ENCODE measurements around the gene ZKSCAN1.
"Not testable (repeated sequence)": the region's sequence is repeated elsewhere in the genome, so short reads cannot be mapped to it uniquely, and the experiment has no call there.

The ZKSCAN1 gene

GRCh38 chr7:100007887-100008286 lies 7.5 kb upstream of the ZKSCAN1 start:
- Histone ChIP-seq H3K9me3 (ENCODE audit: severe bottlenecking) (no peaks in the 10 kb centered on the region), H3K27me3 (ENCODE audit: insufficient read depth, poor library complexity, severe bottlenecking) (no peaks in the 10 kb centered on the region), H3K27ac (ENCODE audit: poor library complexity, severe bottlenecking) (no peak overlapping the region), H3K4me3 (ENCODE audit: severe bottlenecking) (no peak overlapping the region), H3K4me1 (ENCODE audit: insufficient read depth, poor library complexity, severe bottlenecking) (peaks cover 4% of the 10 kb centered on the region), H3K36me3 (ENCODE audit: low read depth) (no peaks in the 10 kb centered on the region)
- ATAC-seq (ENCODE audit: low read depth) = no peak
- no peak for TF ChIP-seq CTCF (IDR thresholded peaks at IDR 0.05; ENCODE audit: poor library complexity, severe bottlenecking)
- DNase-seq (ENCODE audit: low spot score) = no peak

- peaks cover 10% of the 10 kb centered on the region for H3K4me1 ChIP-seq (ENCODE audit: insufficient read depth, poor library complexity, severe bottlenecking)
- no peak for TF ChIP-seq CTCF (IDR thresholded peaks at IDR 0.05; ENCODE audit: poor library complexity, severe bottlenecking)
- no peak overlapping the region for H3K4me3 ChIP-seq (ENCODE audit: severe bottlenecking)
- DNase-seq (ENCODE audit: low spot score) (no peak), ATAC-seq (ENCODE audit: low read depth) (no peak)
- H3K36me3 ChIP-seq (ENCODE audit: low read depth) = no peaks in the 10 kb centered on the region
- H3K27ac ChIP-seq (ENCODE audit: poor library complexity, severe bottlenecking) = no peak overlapping the region
- H3K9me3 ChIP-seq (ENCODE audit: severe bottlenecking) = no peaks in the 10 kb centered on the region
- no peaks in the 10 kb centered on the region for H3K27me3 ChIP-seq (ENCODE audit: insufficient read depth, poor library complexity, severe bottlenecking)
Observed at GRCh38 chr7:100008525-100008924, 6.9 kb upstream of the ZKSCAN1 start.

GRCh38 chr7:100009952-100010351 lies 5.4 kb upstream of the ZKSCAN1 start:
- peaks cover 14% of the 10 kb centered on the region for H3K4me1 ChIP-seq (ENCODE audit: insufficient read depth, poor library complexity, severe bottlenecking)
- H3K9me3 ChIP-seq (ENCODE audit: severe bottlenecking); H3K27ac ChIP-seq (ENCODE audit: poor library complexity, severe bottlenecking); ATAC-seq (ENCODE audit: low read depth); DNase-seq (ENCODE audit: low spot score); H3K36me3 ChIP-seq (ENCODE audit: low read depth); H3K27me3 ChIP-seq (ENCODE audit: insufficient read depth, poor library complexity, severe bottlenecking); H3K4me3 ChIP-seq (ENCODE audit: severe bottlenecking): not testable (repeated sequence)

GRCh38 chr7:100010901-100011300 lies 4.5 kb upstream of the ZKSCAN1 start:
- no peak for TF ChIP-seq CTCF (IDR thresholded peaks at IDR 0.05; ENCODE audit: poor library complexity, severe bottlenecking)
- Histone ChIP-seq H3K27ac (ENCODE audit: poor library complexity, severe bottlenecking) (no peak overlapping the region), H3K36me3 (ENCODE audit: low read depth) (no peaks in the 10 kb centered on the region), H3K4me1 (ENCODE audit: insufficient read depth, poor library complexity, severe bottlenecking) (peaks cover 16% of the 10 kb centered on the region), H3K9me3 (ENCODE audit: severe bottlenecking) (no peaks in the 10 kb centered on the region), H3K4me3 (ENCODE audit: severe bottlenecking) (no peak overlapping the region), H3K27me3 (ENCODE audit: insufficient read depth, poor library complexity, severe bottlenecking) (no peaks in the 10 kb centered on the region)
- ATAC-seq (ENCODE audit: low read depth) = no peak
- no peak for DNase-seq (ENCODE audit: low spot score)

GRCh38 chr7:100011516-100011915 lies 3.9 kb upstream of the ZKSCAN1 start:
- TF ChIP-seq CTCF (IDR thresholded peaks at IDR 0.05; ENCODE audit: poor library complexity, severe bottlenecking) = no peak
- DNase-seq (ENCODE audit: low spot score) = no peak
- H3K27me3 ChIP-seq (ENCODE audit: insufficient read depth, poor library complexity, severe bottlenecking) = no peaks in the 10 kb centered on the region
- H3K4me1 ChIP-seq (ENCODE audit: insufficient read depth, poor library complexity, severe bottlenecking) = peaks cover 17% of the 10 kb centered on the region
- ATAC-seq (ENCODE audit: low read depth) = no peak
- no peak overlapping the region for H3K4me3 ChIP-seq (ENCODE audit: severe bottlenecking)
- H3K36me3 ChIP-seq (ENCODE audit: low read depth) = peaks cover under 1% of the 10 kb centered on the region; the same call in 1 of the 2 replicates
- no peak overlapping the region for H3K27ac ChIP-seq (ENCODE audit: poor library complexity, severe bottlenecking)
- no peaks in the 10 kb centered on the region for H3K9me3 ChIP-seq (ENCODE audit: severe bottlenecking)

- Histone ChIP-seq H3K27ac (ENCODE audit: poor library complexity, severe bottlenecking) (peak overlapping the region; percentile 33), H3K36me3 (ENCODE audit: low read depth) (peaks cover 12% of the 10 kb centered on the region), H3K4me1 (ENCODE audit: insufficient read depth, poor library complexity, severe bottlenecking) (peaks cover 28% of the 10 kb centered on the region)
- not testable (repeated sequence) for H3K4me3 ChIP-seq (ENCODE audit: severe bottlenecking); ATAC-seq (ENCODE audit: low read depth); H3K9me3 ChIP-seq (ENCODE audit: severe bottlenecking); H3K27me3 ChIP-seq (ENCODE audit: insufficient read depth, poor library complexity, severe bottlenecking); DNase-seq (ENCODE audit: low spot score)
Observed at GRCh38 chr7:100012385-100013327, 2.7 kb upstream of the ZKSCAN1 start.

All from RWPE2 (cell line).